ENCODE data around the gene SOWAHB.

Gene SOWAHB

GRCh38 chr4:76866641-76867040 is 31.3 kb downstream of the SOWAHB start:
- no peak overlapping the region for H3K4me3 ChIP-seq
- H3K27ac ChIP-seq = no peak overlapping the region

- no peak overlapping the region for H3K4me3 ChIP-seq
- H3K27ac ChIP-seq = no peak overlapping the region
Measured at GRCh38 chr4:76858319-76858718, 39.6 kb downstream of the SOWAHB start.

DNA sequence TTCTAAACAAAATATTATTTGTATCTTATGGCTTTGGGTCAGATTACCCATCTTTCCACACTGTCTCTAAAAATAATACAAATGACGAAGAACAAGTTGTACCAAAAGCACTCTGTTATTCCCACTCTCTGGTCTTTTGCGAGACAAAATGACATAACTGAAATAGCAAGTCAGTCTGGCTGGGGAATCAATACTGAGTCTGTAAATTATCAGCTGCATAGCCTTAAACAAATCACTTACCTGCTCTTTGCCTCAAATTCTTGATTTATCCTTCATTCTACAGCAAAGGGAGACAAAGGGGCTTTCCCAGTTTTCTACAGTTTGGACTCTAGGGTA is 40.9 kb downstream of the SOWAHB start:
- no peak overlapping the region for H3K4me3 ChIP-seq
- no peak overlapping the region for H3K27ac ChIP-seq

DNA sequence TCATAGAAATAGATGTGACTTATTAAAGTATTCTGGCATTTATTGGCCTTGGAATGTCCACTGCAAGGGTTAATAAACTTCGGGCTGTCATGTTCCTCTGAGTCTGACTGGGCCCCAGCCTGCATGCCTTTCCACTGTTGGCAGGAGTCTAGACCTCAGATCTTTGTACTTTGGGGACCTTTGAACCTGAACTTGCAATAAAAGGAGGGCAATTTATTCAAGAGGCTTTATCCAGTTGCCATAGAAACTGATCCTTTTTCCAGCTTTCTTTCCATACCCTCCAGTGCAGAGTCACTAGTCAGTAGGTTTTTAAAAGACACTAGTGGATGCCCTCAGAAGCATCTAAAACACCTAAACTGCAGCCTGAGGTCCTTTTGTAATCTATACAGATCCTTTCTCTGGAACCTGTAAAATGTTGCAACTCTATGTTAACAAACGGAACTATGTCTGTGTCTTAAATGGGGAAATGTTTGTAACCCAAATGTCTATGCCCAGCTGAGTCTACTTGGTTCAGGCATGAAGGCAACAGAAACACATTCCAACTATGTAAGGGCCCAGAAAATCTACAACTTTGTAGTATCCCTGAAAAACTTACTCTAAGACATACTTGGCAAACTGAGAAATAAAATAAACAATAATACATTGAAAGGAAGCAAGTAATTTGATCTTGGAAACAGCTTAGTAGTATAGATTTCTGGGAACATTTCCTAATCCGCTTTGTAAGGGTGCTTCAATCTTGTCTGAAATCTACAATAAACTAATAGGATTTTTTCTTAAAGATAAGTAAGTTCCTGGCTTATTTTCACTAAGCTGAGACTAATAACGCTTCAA is 41.5 kb downstream of the SOWAHB start:
- no peak overlapping the region for H3K27ac ChIP-seq

GRCh38 chr4:76854858-76855257 is 43.1 kb downstream of the SOWAHB start:
- H3K27ac ChIP-seq = no peak overlapping the region
- no peak overlapping the region for H3K4me3 ChIP-seq

More for the DNA sequence above, 41.5 kb downstream of the SOWAHB start:
- no peak overlapping the region for H3K4me3 ChIP-seq

GRCh38 chr4:76851375-76851774 is 46.6 kb downstream of the SOWAHB start:
- Histone ChIP-seq H3K4me3 (no peak overlapping the region), H3K27ac (no peak overlapping the region)

DNA sequence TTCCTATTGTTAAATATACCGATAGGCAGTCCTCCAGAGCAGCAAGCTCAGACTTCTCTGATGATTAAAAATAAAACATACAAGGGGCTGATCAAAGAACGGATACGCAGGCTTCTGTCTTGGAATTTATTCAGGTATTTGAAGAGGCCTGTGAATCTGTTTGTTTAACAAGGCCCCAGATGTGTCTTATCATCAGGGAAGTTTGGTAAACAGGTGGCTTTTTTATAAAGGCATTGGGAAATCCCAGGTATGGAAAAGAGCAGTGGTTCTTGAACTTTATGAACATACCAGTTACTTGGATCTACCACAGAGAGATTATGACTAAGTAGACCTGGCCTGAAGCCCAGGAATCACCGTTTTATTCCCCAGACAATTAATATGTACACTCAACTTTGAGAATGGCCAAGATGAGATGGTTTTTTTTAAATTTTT is 47.9 kb downstream of the SOWAHB start:
- no peak overlapping the region for H3K4me3 ChIP-seq
- no peak overlapping the region for H3K27ac ChIP-seq
